GM21423 (cell line): ENCODE data around the gene CST9L.

Source experiments
- ATAC-seq: cut with Tn5 transposase; IDR thresholded peaks from one replicate; pipeline ENCODE4 v1.9.1; 2021; ENCODE audit warnings: mild to moderate bottlenecking, moderate library complexity; ENCODE audit not compliant: unreplicated experiment

CST9L gene

DNA sequence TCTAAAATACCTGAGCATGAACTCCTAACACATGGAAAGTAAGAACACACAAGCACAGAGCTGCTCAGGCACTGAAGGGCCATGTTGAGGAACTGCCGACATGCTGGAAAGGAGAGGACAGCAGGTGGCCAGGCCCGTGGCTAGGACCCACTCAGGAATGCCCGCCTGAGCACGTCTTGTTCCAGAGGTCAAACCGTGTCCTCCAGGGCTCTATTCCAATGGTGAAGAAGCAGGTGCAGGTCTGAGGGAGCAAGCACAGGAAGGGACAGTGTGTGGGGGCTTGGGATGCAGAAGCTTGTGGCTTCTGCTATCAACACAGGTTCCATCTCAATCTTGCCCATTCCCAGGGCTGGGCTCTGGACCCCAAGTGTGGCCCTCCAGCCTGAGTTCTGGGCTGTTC, 20.7 kb downstream of the CST9L start:
- no peak for ATAC-seq

DNA sequence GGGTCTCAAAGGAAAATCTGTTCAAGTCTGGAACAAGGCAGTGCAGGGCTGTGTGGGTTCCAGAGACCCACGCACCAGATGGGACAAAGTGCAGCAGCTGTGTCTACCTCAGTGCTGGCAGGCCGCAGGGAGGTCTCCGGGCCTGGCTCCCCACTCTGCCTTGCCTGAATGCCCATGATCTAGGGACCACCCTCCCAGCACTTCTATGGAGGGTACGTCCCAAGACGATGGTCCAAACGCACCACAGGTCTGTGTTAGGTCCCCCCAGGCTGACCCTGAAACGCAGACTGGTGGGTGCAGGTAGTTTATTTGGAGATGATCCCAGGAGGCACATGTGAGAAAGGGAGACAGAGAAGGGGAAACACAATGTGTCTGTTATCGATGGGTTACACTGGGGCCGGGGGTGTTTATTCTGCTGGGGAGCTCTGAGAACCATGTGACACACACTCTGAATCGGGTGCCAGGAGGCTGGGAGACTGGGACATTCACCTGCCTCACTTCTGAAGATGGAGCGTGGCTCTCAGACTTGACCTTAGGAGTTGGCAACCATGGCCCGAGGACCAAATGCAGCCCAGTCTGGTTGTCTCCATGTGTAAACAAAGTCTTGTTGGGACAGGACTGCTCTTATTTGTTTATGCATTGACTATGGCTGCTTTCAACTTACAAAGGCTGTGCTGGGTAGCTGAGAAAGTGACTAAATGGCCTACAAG, 21.7 kb downstream of the CST9L start:
- no peak for ATAC-seq

DNA sequence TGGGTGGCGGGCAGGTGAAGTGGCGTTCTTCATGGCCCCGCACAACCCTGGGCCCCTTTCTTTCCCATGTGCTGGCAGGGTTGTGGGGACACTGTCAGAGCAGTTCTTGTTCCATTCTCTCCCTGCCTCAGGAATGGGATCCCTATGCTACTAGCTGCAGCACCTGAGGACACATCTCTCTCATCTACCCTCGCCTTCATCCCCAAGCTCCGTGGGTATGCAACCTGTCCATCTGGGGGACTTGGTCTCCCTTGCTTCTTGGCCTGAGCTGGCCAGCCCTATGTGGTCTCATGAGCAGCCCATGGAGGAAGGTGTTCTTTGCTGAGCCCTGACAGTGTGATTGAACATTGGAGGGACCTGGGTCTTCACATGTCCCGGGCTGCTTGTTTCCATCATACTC, 24.2 kb downstream of the CST9L start:
- ATAC-seq = no peak

DNA sequence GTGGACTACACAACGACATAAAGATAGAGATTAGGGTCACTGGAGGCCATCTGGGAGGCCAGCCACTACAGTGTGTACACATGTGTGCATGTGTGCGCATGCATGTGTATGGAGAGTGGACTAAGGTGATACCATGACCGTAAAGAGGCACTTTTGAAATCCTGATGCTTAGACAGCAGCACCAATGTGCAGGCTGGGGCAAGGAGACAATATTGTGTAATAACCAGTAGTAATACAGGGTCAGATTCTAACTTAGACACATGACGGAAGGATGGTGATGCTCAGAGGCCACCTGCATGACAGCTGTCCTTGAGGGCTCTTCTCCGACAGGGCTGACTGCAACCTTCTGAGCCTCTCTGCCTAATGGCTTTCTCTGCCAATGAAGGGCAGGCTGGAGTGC, 25.5 kb downstream of the CST9L start:
- no peak for ATAC-seq

DNA sequence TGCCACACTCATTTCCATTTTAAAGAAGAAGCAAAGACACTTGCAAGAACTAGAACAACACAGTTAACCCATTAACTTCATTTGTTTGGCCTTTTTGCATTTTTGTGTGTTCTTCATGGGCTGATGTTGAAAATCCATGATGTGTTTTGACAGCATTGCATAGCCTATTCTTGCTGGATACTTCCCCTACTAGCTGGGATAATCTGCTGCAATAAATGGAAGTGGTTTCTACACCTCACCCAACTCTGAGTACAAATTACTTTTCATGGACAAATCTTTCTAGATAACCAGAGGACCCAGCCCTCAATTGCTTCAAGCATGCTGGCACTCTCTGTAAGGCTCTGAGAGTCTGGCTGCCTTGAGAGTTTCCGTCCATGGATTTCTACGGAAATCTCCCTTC, 26.5 kb downstream of the CST9L start:
- ATAC-seq = no peak

DNA sequence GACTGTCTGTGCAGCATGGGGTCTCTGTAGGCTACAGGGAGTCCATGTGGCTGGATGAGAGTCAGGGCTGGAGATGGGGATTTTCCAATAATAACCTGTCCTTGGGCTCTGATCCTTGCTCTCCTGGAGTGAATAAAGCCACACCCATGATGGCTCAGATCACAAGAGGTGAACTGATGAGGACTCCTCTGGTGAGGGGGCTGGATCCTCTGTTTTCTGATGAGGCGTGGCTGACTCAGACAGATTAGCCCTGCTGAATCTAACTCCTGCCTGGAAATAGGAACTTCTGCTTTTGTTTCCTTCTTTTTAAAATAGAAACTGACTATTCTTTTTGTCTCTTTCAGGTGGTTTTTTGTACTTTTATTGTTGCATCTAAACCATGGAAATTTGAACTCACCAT, 27.0 kb downstream of the CST9L start:
- no peak for ATAC-seq

DNA sequence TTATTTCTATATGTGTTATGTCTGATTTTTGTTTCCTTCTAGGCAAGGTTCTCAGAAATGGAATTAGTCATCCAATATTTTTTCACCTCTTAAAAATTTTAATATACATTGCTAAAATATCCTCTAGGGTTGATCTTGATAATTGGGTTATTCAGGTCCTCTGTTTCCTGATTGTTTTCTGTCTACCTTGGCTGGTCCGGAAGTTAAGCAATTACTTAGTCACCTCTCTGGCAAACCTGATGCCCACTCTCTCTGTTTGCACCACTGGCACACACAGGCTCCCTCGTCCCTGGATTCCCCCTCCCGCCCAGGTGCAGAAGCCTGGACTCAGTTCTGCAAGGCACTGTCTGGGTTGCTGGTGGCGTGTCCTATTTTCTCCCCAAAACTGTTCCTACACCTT, 27.7 kb downstream of the CST9L start:
- no peak for ATAC-seq

DNA sequence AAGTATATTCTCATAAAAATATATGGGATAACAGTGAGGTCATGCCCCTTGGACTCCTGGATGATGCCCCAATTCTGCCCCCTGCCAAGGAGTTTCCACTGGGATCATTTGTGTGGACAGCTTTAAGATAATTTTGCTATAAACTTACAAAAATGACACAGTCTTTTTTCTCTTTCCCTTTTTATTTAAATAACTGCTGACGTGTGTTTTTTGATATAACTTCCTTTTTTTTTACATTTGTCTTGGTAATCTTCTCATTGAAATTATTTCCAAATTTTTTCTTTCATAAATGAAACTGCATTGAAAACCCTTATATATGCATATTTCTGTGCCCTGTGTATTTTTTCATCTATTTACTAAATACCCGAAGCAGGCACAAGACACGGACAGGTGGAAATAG, 31.3 kb downstream of the CST9L start:
- ATAC-seq = no peak

DNA sequence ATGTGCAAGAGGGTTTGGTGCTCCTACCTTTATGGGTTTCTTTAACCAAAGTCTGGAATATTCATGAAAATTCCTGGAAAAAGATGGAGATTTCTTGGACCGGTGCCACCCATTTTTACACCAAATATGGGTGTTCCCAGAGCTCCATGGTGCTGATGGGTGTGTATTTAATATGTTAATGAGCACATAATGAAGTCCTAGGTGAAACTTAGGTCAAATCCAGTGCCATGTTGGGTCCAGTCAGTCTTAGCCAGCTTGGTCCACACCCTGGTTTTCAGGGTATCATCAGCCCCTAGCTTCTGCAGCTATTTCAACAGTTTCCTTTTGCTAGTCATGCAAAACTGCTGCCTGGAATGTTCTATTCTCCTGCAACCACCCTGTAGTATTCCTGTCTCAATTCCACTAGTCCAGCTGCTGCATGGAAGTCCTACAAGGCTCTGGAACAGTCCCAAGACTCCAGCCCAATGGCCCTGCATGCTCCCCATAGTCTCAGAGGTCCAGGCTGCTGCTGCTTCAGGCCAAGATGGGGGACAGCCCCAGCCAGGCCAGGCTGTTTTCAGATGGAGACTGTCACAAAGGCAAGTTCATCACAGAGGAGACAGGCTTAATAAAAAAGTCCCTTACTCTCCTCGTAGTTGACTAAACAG, 31.8 kb downstream of the CST9L start:
- ATAC-seq = no peak

DNA sequence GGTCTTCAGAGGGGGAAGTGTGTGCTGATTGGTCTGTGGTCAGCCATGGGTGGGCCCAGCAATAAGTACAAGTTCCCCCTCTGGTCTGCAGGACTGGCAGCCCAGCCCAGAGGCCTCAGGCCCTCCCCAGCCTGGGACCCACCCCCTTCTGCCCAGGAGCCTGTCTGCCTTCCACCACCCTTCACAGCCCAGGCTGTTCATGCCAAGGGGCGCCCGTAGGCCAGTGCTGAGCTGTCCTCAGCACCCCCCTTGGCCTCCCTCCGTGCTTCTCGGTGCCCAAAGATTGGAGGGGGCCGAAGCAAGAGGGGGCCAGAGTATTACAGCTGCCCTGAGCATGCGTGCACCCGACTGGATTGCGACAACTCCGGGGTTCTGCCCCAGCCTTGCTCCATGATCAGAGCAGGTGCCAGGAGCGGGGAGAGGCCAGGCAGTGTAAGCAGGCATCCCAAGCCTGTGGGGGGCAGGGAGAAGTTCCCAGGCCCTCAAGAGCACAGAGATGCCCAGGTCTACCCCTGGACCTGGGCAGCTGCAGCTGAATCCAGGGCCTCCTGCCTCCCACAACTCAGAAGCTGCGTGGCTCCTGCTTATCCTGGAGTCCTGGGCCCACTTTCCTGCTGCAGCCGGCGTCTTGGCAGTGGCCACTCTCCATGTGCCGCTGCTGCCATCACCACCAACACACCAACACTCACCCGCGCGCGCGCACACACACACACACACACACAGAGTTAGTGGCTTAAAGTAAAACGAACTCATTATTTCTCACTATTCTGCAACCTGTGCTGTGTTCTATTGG, 33.3 kb downstream of the CST9L start:
- ATAC-seq = no peak

DNA sequence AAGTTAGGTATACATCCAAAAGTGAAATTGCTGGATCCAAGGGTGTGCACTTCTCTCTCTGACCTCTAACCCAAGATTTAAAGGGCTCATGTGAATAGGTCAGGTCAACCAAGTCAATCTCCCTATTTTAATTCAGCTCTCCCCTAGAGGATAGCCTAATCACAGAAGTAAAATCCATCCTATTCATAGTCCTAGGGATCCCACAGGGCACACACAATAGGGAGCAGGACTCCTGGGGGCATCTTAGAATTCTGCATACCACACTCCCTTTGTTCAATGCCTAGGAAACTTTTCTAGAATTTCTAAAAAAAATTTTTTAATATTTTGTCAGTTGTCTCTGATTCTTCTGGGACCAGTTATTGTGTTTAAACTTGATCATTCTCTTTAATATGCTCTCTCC, 35.1 kb downstream of the CST9L start:
- no peak for ATAC-seq

DNA sequence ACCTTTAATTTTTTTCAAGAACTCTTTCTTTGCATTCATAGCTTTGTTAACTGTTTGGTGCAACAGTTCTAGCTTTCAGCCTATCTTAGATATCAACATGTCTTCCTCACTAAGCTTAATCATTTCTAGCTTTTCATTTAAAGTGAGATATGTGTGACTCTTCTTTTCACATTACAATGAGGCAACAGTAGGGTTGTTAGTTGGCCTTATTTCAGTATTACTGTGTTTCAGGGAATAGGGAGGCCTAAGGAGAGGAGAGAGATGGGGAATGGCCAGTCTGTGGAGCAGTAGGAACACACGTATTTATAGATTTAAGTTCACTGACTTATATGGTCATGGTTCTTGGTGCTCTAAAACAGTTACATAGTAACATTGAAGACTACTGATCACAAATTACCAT, 35.8 kb downstream of the CST9L start:
- no peak for ATAC-seq

DNA sequence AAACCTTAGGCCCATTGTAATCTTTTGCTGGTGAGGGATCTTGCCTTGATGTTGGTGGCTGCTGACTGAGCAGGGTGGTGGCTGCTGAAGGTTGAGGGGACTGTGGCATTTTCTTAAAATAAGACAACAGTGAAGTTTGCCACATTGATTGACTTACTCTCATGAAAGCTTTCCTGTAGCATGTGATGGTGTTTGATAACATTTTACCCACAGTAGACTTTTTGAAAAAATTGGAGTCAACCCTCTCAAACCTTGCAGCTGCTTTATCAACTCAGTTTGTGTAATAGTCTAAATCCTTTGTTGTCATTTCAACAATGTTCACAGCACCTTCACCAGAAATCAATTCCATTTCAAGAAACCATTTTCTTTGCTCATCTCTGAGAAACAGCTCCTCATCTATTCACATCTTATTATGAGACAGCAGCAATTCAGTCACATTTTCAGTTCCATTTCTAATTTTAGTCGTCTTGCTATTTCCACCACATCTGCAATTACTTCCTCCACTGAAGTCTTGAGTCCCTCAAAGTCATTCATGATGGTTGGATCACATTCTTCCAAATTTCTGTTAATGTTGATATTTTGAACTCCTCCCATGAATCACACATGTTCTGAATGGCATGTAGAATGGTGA, 37.2 kb downstream of the CST9L start:
- ATAC-seq = no peak

DNA sequence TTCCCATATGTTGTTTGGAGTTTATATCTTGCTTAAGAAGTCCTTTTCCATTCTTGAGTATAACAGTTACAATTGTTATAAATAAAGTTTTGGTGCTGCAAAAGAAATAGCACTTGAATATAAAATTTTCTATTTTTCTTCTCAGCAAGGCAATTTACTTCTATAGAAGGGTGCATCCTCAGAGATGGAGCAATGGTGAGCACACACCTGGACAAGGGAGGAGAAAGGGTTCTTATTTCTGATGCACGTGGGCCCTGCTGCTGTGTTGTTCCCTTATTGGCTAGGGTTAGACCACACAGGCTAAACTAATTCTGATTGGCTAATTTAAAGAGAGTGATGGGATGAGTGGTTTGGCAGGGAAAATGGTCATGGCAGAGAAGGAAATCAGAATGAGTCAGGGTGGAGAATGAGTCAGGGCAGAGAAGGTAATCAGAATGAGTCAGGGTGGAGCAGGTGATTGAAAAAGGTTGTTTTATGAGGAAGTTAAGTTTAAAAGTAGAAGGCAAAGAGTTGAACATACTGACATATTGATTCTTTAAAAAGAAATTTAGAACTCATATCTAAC, 39.3 kb downstream of the CST9L start:
- ATAC-seq = no peak

DNA sequence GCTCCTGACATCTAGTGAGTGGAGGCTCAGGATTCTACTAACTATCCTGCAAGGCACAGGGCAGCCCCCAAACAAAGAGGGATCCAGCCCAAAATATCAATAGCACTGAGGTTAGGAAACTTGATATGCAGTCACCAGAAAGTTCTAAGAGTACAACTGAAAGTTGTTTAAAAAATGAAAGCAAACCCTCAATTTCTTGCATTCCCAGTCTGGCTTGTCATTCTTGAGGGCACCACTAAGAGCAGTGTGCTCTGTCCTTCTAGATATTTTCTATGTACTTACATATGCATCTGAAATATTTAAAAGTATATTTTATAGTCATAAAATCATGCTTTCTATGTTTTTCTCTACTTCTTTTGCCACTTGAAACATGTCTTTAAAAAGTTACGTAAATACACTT, 41.4 kb downstream of the CST9L start:
- no peak for ATAC-seq

DNA sequence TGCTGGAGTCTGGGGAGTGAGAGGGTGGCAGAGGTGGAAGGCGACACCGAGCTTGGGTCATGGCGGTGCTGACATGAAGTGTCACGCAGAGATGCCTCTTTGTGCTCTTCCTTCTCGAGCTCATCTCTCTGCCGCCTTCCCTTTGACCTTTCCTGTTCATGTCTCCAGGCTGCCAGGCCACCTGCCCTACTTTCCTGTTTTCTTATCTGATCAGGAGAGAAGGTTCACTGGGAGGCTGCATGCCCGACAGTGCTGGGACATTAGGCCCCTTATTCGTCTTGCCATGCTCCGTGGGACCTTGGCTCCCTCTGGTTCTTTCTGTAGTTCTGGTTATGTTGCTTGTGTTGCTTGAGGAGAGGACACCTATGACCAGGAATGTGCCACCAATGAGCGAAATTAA, 44.1 kb downstream of the CST9L start:
- ATAC-seq = no peak

DNA sequence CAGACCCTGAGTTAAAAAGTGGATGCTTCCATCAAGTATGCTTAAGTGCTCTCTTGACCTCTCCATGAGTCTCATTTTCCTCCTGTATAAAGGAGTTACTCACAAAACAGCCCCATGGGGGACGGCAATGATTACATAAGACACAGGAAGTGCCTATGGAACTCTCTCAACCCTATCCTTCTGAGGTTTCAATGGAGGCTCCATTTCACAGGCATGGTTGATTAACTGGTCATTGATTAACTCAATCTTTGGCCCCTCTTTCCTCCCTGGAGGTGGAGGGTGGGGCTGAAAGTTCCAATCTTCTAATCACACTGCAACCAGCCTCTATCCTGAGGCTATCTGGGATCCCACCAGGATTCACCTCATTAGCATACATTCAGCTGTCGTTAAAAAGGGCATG, 48.1 kb downstream of the CST9L start:
- no peak for ATAC-seq

DNA sequence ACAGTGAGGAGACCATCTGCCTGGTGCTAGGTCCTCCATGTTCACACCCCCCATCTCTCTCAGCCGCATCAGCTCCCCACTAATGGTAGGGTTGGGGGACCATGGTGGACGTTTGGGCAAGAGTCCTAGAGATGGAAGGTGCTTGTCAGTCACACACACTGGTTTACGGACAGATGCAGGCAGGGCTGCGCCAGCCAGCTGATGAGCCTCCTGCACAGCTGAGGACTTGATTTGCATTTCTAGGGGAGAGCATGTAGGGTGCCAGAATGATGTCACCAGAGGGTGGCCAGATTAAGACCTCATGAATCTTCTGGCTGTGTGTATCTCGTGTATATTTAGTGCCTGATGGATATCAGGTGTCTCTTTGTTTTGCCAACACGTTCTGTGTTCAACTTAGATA, 48.7 kb downstream of the CST9L start:
- no peak for ATAC-seq

DNA sequence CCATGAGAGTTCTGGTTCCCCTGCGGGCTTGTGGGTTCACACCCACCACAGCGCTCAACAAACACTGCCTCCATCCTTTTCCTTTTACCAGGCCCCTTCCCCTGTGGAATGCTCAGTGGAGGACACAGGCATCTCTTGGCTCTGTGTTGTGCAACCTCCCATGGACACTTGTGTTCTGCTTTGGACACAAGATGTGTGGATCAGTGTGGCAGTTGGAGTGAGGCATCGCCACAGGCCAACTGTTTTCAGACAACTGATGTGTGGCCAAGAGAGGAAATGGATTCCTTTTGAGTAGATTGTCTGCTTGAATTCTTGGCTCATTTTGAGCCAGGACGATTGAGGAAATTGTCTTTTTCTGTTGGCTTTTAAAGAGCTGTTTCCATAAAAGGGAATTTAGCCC, 50.6 kb downstream of the CST9L start:
- ATAC-seq = no peak

DNA sequence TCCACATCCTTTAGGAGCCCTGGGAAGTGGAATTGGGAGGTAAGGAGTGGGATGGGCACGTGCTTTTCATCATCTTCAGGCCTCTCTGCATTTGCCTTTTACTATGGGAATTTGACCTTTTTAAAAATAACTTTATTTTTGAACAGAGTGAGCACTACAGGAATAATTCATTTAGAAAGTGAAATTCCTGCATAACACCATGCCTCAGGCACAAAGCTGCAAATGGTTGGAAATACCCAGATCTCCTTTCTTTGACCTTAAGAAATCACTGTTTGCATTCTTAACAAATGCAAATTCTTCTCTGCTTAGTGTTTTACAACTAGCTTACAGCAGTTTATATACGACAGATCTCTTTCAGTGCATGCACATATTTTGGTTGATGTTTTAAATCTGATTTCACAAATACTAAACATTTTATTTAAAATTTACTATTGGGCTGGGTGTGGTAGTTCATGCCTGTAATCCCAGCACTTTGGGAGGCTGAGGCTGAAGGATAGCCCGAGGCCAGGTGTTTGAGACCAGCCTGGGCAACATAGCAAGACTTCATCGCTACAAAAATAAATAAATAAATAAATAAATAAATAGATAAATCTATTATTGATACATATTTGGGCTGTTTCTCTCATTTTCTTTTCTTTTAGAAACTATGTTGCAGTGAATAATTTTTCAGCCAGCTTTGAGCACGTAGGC, 52.9 kb downstream of the CST9L start:
- ATAC-seq = no peak

DNA sequence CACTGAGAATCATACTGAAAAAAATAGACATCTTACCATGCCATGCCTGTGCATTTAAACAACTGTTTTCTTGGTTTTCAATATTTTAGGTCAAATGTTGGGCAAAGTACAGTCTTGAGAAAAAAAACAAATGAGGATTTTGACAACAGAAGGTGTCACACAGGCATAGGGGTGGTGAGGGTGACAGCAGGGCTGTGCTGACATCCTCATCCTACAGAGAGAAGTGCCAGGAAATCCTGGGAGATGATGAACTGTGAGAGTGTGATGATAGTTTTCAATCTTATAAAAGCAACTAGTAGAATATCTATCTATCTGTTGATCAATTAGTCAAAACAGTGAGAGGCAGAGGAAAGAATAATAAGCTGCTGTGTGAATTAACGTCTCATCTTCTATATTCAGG, 53.4 kb downstream of the CST9L start:
- ATAC-seq = no peak
